NCI-H2029 (cell line): ENCODE measurements around the gene UBXN11.

Experiments used
- DNase-seq: peaks from one replicate; lab custom pipeline; 2025; lab: John Stamatoyannopoulos, UW

The UBXN11 gene

DNA sequence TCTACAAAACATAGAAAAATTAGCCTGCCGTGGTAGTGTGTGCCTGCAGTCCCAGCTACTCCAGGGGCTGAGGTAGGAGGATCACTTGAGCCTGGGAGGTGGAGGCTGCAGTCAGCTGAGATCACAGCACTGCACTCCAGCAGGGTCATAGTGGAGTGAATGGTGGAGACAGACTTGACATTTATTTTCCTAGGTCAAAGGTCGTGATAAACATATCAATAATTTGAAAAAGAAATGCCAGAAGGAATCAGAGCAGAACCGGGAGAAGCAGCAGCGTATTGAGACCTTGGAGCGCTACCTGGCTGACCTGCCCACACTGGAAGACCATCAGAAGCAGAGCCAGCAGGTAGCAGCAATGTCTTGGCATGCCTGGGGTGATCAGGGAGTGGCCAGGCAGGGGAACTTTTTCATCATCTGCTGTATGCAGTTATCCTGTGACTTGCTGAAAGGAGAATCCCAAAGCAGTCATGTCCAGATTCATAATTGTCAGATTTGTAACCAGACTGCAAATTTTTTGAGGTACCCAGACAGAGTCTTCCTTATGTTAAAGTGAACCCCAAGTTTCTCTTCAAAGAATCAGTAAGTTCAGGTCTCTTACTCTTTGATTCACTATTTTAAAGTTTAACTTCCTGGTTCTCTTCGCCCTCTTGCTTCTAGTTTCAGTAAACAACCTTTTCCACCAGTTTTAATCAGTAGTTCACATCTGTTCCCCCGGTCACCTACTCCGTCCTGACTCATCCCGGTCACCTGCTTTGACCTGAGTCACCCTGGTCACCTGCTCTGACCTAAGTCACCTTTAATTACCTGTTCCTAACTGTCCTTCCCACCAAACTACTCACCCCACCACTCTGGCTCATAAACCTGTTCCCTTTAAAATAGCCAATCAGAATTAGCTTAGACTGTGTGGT is 37.9 kb downstream of the UBXN11 start:
- DNase-seq = no peak

DNA sequence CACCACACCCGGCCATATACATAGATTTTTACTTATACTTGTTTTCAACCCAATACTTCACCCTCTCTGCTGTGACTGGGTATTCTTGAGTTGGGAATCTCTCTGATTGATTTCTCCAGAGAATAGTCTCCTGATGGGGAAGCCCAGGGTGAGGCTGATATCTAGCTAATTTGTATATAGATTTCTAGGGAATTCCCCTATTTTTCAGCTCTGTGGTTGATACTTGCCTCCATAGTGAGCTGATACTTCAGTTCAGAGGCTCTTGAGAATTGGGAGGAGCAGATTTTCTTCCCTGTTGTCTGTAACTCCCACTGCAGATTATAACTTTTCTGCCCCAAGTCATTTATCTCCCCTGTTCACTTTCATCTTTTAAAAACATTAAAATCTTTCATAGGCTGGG is 41.0 kb downstream of the UBXN11 start:
- DNase-seq = no peak

DNA sequence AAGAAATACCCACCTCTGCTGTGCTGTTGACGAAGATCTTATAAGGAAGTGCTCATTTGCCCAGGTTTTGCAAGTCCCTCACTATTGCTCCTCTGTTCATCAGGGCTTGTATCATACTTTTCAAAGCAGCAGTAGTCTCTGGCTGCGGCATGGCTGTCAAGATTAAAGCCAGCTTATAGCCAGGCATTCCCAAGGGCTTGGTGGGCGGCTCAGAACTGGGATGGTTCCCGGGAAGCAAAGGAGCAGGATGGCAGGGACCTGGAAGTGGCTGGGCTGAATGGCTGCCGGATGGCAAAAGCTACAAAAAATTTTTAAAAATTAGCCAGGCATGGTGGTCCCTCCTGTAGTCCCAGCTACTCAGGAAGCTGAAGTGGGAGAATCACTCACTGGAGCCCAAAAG is 43.2 kb downstream of the UBXN11 start:
- DNase-seq = no peak

DNA sequence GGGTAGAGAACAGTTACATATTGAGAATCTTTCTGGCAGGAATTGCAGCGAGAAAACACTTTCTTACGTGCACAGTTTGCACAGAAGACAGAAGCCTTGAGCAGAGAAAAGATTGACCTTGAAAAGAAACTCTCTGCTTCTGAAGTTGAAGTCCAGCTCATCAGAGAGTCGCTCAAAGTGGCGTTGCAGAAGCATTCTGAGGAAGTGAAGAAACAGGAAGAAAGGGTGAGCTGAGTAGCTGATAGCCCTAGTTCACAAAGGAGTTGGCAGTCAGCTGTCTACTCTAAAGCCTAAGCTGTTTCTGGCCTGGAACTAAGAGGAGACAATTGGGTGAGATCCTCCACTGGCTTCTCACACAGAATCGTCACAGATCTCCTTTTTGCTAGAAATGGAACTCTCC is 46.9 kb downstream of the UBXN11 start:
- no peak for DNase-seq

DNA sequence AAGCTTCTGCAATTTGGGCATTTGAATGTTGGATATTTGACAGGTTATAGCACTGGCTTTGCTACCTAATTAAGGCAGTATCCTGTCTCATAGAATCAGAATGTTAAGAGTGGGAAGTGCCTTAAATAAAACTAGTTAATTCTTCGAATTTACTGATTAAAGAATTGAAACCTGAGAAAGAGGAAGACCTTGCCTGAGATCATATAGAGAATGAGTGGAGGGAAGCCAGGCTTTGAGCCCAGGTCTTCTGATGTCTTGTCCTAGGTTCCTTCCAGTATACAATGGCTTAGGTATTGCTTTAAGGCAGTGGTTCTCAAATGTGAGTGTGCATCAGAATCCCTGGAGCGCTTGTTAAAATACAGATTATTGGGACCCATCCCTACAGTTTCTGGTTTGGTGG is 47.4 kb downstream of the UBXN11 start:
- DNase-seq = no peak

DNA sequence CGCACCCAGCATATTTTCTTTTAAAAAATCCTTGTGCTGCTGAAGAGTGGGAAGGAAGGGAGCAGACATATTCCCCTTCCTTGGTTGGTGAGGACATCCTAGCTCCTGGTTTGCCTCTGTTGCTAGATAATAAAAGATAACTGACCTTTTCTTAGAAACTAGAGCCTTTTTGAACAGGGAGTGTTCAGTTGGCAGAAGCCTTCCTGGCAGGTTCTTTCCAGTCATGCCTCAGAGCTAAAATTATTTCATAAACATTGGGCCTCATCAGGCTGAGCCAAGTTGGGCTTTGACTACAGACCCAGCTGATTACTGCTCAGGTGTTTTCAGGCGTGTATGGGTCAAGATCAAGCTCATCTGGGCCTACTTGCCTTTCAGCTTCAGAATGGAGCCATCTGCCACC is 49.2 kb downstream of the UBXN11 start:
- no peak for DNase-seq

DNA sequence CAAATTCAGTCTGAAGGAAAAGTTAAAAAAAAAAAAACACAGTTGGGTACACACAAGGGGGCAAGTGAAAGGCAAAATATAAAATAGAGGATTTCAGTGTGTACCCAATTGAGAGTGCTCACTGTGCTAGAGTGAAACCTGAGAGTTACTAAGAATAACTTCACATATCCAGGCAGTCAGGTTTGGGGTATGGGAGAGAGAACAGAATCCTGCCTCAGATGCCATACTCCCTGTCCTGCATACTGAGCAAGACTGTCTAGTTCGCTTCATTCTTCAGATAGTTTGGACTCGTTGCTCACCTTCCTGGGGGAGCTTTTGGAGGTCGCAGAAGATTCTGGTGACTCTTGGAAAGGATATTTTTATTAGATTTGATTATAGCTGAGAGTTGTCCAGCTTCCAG is 52.0 kb downstream of the UBXN11 start:
- no peak for DNase-seq

DNA sequence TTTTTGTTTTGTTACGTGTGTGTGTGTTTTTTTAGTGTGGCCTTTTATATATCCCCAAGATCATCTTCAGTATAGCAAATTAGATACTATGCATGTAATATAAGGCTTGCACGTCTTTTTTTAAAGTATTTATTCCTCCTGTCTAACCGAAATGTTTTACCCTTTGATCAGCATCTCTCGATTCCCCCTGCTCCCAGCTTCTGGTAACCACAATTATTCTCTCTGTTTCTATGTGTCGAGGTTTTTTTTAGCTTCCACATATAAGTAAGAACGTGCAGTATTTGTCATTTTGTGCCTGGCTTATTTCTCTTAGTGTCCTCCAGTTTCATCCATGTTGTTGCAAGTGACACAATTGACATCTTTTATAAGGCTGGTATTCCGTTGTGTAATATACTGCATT is 53.7 kb downstream of the UBXN11 start:
- no peak for DNase-seq

DNA sequence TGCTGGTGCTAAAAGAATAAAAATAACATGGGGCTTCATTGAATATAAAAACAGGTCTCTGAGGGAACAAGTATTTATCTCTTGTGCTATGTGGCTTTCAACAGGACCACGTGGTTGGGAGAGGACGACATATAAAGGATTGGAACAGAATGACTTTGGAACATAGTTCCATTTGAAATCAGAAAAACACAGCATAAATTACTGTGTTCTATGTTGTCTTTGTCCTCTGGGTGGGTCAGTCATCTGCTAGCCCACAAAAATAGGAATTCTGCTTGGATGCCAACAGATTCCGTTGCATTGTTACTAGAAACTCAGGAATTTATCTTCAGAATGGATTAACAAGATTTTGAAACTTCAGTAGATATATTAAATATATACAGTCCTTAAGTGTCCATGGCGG is 66.5 kb downstream of the UBXN11 start:
- DNase-seq = no peak

DNA sequence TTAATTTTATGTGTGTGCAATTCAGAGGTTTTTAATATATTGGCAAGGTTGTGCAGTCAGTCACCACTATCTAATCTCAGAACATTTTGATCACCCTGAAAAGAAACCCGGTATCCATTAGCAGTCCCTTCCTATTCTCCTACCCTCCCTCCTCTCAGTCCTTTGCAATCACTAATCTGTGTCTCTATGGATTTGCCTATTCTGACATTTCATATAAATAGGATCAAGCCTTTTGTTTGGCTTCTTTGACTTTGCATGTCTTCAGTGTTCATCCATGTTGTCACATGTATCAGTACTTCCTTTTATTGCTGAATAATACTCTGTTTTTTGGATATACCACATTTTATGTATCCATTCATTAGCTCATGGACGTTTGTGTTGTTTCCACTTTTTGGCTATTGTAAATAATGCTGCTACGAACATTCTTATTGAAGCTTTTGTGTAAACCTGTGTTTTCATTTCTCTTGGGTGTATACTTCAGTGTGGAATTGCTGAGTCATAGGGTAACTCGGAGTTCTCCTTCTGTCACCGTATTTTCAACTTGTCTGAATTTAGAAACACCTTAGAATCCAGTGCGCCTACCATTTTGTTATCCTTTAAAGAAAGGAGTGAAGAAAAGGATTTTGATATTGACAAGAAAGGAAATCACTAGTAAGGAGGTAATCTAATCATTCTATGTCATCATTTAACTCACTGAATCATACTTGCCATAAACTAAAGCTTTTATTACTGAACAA is 69.0 kb downstream of the UBXN11 start:
- DNase-seq = no peak

DNA sequence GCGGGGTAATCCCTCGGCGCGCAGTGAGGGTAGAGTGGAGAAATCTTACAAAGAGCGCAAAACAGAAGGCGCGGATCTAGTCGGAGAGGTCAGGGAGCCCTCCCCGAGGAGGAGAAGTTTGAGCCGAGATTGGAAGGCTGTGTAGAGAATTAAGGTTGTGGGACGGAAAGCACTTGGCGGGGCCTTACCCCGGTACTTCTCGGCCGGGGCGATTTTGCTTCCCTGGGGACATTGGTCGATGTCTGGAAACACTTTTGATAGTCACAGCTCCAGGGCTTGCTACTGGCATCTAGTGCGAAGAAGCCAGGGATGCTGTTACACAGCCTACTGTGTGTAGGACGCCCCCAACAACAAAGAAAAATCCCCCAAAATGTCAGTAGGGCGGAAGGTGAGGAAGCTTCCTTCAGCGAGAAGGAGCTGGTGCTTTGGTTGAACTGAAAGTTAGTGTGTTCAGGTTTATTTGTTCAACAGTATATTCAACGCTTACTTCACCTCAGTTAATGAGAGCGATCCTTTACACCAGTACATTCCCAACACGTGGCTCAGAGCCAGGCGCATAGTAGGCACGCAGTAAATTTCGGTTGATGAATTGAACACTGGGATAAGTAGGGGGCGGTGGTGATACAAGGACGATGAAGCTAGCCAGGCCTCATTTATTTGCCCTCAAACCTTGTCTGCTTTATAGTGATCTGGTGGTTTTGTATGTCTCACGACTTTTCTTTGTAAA is 71.6 kb downstream of the UBXN11 start:
- no peak for DNase-seq

DNA sequence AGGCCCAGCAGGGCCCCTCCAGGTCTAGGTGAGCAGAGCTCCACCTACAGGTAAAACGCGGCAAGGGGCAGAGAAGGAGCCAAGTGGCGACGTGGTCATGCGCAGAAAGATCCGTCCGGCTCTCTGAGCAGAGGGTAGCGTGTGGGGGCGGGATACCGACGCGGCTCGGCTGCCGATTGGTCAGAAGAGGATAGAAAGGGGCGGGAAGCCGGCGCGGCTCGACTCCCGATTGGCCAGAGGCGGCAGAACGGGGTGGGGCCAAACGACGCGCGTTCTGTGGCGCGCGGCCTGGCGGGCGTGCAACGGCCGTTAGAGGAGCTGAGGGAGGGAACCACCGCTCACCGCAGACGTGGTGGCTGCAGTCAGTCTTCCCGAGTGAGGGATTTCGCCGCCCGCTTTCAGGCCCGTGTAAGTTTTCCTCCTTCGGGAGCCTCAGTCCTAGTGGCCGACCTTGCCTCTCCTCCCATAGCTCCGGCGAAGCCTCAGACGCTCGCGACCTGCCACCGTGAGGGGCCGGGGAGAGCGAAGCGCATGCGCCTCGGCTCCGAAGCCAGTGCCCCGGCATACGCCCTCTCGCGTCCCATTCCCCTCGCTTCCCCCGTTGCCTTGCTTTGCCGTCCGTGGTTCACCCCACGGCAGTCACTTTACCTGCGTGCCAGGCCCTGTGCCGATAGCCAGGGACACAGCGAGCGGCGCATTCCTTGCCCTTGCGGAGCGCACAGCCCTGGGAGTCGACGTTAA is 72.4 kb downstream of the UBXN11 start, which contains the start of gene CEP85:
TSS of gene CEP85 (plus strand) at position 298 of the 741 bp plus-strand sequence. CDS start 5,584 bp downstream, outside the sequence.
- peak; percentile 95 for DNase-seq
